Nephron progenitor cell (in vitro differentiated cells): ENCODE data around the gene GATA3.

Source experiments
- DNase-seq: peaks from one replicate; pipeline ENCODE4 v3.0.0; 2021
- H3K27ac Mint-ChIP-seq: 2 replicates; pipeline ENCODE4 v1.8.0; 2021; ENCODE audit warnings: mild to moderate bottlenecking, moderate library complexity, mixed read lengths
- H3K27me3 Mint-ChIP-seq: 2 replicates; pipeline ENCODE4 v1.8.0; 2021; ENCODE audit warnings: mild to moderate bottlenecking, low read depth, mixed read lengths; ENCODE audit not compliant: poor library complexity
- H3K36me3 Mint-ChIP-seq: 2 replicates; pipeline ENCODE4 v1.8.0; 2021; ENCODE audit warnings: low read depth, mixed read lengths
- H3K4me1 Mint-ChIP-seq: 2 replicates; pipeline ENCODE4 v1.8.0; 2021; ENCODE audit warnings: mixed read lengths
- H3K4me3 Mint-ChIP-seq: 2 replicates; pipeline ENCODE4 v1.8.0; 2021; ENCODE audit warnings: mild to moderate bottlenecking, moderate library complexity, mixed read lengths
- H3K9me3 Mint-ChIP-seq: 2 replicates; pipeline ENCODE4 v1.8.0; 2021; ENCODE audit warnings: mild to moderate bottlenecking, moderate library complexity, mixed read lengths
- TF ChIP-seq, protein P1 (sequence below): fragments of 200-600 bp; sonication (generic); IDR thresholded peaks from 2 replicates; pipeline ENCODE4 v1.5.0; 2021; ENCODE audit warnings: antibody characterized with exemption

GATA3 gene

DNA sequence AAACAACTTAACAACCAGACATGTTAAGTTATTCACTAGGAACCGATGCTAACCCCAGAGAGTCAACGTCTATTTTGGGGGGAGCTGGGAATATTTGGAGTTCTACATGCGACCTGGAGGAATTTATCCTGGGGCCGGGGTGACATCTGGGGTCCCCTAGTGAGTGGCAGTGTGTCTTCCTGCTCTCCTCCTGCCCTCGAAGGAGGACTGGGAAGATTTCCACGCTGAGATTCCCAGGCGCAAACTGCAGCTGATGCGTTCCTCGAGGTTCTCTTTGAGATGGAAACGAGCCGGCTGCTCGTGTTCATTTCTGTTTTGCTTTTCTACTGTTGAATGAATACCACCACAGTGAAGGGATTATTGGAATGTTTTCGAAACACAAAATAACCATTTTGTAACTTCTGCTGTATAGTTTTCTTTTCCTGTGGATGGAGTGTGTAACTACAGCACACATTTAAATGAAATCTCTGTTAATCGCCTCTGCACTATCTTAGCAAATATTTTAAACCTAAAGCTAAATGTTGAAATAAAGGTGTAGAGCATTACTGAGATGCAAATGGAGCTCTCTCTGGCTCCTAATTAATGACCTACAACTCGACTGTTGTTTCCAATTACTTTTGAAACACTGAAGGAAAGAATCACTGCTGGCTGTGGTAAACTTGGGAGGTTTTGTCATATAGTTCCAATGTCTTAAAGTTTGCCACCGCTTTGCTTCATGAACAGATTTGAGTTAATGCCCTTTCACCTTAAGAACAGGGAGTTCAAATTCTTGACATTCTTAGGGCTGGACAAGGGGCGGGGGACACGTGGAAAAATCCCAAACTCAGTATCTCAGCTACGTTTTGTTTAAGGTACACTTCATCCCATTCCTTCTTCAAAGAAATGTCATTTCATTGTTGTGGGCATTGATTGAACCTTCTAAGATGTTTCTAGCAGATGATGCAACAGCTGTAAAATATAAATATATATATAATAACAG, 21.1 kb downstream of the GATA3 start:
- Mint-ChIP-seq H3K36me3 (peaks cover 39% of the 10 kb centered on the region), H3K9me3 (no peaks in the 10 kb centered on the region), H3K27ac (no peak overlapping the region), H3K27me3 (peaks cover 22% of the 10 kb centered on the region), H3K4me1 (peaks cover 14% of the 10 kb centered on the region), H3K4me3 (no peak overlapping the region)
- TF ChIP-seq, protein P1, sequence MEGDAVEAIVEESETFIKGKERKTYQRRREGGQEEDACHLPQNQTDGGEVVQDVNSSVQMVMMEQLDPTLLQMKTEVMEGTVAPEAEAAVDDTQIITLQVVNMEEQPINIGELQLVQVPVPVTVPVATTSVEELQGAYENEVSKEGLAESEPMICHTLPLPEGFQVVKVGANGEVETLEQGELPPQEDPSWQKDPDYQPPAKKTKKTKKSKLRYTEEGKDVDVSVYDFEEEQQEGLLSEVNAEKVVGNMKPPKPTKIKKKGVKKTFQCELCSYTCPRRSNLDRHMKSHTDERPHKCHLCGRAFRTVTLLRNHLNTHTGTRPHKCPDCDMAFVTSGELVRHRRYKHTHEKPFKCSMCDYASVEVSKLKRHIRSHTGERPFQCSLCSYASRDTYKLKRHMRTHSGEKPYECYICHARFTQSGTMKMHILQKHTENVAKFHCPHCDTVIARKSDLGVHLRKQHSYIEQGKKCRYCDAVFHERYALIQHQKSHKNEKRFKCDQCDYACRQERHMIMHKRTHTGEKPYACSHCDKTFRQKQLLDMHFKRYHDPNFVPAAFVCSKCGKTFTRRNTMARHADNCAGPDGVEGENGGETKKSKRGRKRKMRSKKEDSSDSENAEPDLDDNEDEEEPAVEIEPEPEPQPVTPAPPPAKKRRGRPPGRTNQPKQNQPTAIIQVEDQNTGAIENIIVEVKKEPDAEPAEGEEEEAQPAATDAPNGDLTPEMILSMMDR: no peak
- DNase-seq: no peak

DNA sequence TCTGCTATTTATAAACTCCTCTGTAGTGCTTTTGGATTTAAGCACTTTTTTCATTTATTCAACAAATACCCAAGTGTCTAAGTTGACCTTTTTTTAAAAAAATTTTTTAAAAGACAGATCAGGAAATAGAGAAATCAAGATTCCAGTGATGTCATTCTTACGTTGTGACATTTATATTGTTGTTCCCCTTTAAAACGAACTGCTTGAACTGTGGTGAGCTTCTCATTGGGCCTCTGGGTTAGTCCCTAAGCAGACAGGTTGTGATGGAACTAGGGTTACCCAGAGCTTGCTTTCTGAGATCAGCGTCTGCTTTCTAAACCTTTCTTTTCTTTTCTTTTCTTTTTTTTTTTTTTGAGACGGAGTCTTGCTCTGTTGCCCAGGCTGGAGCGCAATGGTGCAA, 22.4 kb downstream of the GATA3 start:
- H3K27ac Mint-ChIP-seq: no peak overlapping the region
- H3K9me3 Mint-ChIP-seq: no peaks in the 10 kb centered on the region
- TF ChIP-seq, protein P1: no peak
- no peak overlapping the region for H3K4me3 Mint-ChIP-seq
- no peak for DNase-seq
- H3K36me3 Mint-ChIP-seq: peaks cover 26% of the 10 kb centered on the region
- peaks cover 21% of the 10 kb centered on the region for H3K4me1 Mint-ChIP-seq
- H3K27me3 Mint-ChIP-seq: peaks cover 25% of the 10 kb centered on the region

DNA sequence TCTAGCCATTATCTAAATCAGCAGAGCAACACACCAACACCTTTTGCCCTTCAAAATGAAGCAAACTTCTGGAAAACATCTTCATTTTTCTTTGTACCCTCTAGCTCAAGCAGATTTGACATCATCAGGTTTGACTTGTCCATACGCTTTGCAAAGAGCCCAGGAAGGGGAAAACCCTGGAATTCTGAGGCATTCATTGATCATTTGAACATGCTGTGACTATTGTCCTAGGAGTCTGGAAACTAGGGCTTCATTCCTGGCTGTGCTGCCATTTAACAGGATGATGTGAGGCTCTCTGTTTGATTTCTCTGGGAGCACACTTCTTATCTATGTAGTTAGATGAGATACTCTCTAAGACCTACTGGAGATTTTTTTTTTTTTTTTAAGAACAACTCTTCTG, 23.5 kb downstream of the GATA3 start:
- Mint-ChIP-seq H3K27ac (no peak overlapping the region), H3K36me3 (peaks cover 17% of the 10 kb centered on the region), H3K27me3 (peaks cover 25% of the 10 kb centered on the region), H3K9me3 (no peaks in the 10 kb centered on the region), H3K4me1 (peaks cover 20% of the 10 kb centered on the region), H3K4me3 (no peak overlapping the region)
- DNase-seq: no peak
- TF ChIP-seq, protein P1: no peak

DNA sequence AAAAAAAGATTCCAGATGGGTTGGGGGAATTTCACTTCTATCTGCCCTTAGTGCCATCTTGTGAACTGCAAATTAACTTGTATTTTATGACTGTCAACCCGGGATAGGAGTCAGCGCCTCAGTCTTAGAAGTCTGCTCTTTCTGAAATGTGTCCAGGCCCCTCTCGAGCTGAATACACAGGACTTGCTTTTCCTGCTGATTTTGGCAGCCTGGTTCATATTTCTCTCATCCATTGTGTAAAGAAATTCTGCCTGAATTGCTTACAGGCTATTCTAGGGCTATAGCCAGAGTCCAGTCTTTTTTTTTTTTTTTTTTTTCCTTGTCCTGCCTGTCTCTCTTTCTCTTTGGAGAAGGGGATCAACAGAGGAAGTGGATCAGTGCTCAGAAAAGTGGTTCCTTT, 24.6 kb downstream of the GATA3 start:
- no peaks in the 10 kb centered on the region for H3K9me3 Mint-ChIP-seq
- TF ChIP-seq, protein P1: no peak
- H3K4me1 Mint-ChIP-seq: peaks cover 20% of the 10 kb centered on the region
- H3K27ac Mint-ChIP-seq: no peak overlapping the region
- H3K4me3 Mint-ChIP-seq: no peak overlapping the region
- H3K36me3 Mint-ChIP-seq: peaks cover 6% of the 10 kb centered on the region
- no peak for DNase-seq
- H3K27me3 Mint-ChIP-seq: peaks cover 20% of the 10 kb centered on the region

DNA sequence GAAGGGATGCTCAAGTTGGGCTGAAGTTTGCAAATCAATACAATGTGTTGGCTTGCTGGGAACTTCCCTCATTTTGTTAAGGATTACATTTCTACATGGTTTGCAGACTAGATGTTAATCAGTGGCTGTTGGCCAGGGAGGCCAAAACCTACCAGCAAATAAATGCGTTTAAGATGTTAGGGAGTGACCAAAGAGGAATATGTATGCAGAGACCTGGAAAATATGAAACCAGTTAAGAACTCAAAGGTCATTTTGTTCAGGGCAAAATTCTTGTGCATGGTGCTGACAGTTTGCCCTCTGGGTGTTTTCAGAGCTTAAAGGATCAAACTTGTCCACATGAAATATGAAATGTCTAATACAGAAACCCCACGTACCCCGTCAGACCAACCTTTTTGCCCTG, 30.3 kb downstream of the GATA3 start:
- H3K27me3 Mint-ChIP-seq: peaks cover 27% of the 10 kb centered on the region
- TF ChIP-seq, protein P1: no peak
- peak overlapping the region; percentile 25 for H3K27ac Mint-ChIP-seq
- H3K36me3 Mint-ChIP-seq: no peaks in the 10 kb centered on the region
- H3K9me3 Mint-ChIP-seq: no peaks in the 10 kb centered on the region
- DNase-seq: no peak
- H3K4me1 Mint-ChIP-seq: peaks cover 20% of the 10 kb centered on the region
- no peak overlapping the region for H3K4me3 Mint-ChIP-seq

DNA sequence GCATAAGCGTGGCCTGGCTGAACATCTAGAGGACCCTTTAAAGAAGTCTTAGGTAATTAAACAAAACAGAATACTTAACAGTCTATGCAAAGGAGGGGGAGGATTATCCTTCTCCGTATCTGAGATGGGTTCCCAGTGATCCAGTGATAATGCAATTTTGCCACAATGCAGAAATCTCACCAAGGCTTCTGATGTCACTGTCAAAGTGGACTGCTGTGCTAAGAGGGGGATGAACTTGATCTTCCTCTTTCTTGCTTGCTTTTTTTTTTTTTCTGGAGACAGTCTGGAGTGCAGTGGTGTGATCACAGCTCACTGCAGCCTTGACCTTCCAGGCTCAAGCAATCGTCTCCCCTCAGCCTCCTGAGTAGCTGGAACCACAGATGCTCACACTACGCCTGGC, 30.8 kb downstream of the GATA3 start:
- Mint-ChIP-seq H3K27me3 (peaks cover 27% of the 10 kb centered on the region), H3K36me3 (no peaks in the 10 kb centered on the region), H3K9me3 (no peaks in the 10 kb centered on the region), H3K4me1 (peaks cover 20% of the 10 kb centered on the region), H3K27ac (no peak overlapping the region), H3K4me3 (no peak overlapping the region)
- TF ChIP-seq, protein P1: no peak
- DNase-seq: no peak
